NT2/D1 (cell line): ENCODE results near the gene TMX1.

ENCODE experiments used
- SUZ12 ChIP-seq: IDR thresholded peaks from 2 replicates; pipeline ENCODE4 v1.6.1; 2011; ENCODE audit not compliant: insufficient read length, insufficient read depth; ENCODE audit errors: extremely low read depth
- ZNF274 ChIP-seq: IDR thresholded peaks from 2 replicates; pipeline ENCODE4 v1.6.1; 2011; ENCODE audit warnings: mild to moderate bottlenecking, low read depth, low read length

- TF ChIP-seq ZNF274: no peak
- no peak for TF ChIP-seq SUZ12
Observed at GRCh38 chr14:51297066-51297465, 57.0 kb downstream of the TMX1 start.
